Natural killer cell (primary cell): ENCODE measurements around the gene PSMF1. TPM values are rescaled to one million over a fixed set of nuclear protein-coding genes. Genes with fewer than 3 reads are reported as not detected.

Experiments
- ATAC-seq, 3 donors: fragments of 150-1000 bp in 2 of 3; fragments of 200-7000 bp in 1 of 3; cut with Tn5 transposase; 1 replicate in 1 of 3; 2 replicates in 2 of 3; pipeline ENCODE4 v1.10.0; 2021; ENCODE audit warnings: mild to moderate bottlenecking in 2 of 3, moderate library complexity in 2 of 3
- DNase-seq, 2 donors: peaks; one replicate each; pipeline versions ENCODE4 v3.0.0 to v3.0.0-alpha.2; 2013 to 2021; ENCODE audit warnings: mixed read lengths in 1 of 2
- H3K27ac ChIP-seq: one replicate; pipeline ENCODE4 v1.5.1; 2013; ENCODE audit warnings: mild to moderate bottlenecking, low read length
- H3K27me3 ChIP-seq: one replicate; pipeline ENCODE4 v1.6.1; 2013; ENCODE audit warnings: low read length; ENCODE audit not compliant: control insufficient read depth, insufficient read depth
- H3K36me3 ChIP-seq: one replicate; pipeline ENCODE4 v1.6.1; 2013; ENCODE audit warnings: low read length; ENCODE audit not compliant: control insufficient read depth, insufficient read depth
- H3K4me1 ChIP-seq: one replicate; pipeline ENCODE4 v1.6.1; 2013; ENCODE audit warnings: low read length; ENCODE audit not compliant: control insufficient read depth, insufficient read depth
- H3K4me3 ChIP-seq: one replicate; pipeline ENCODE4 v1.5.1; 2013; ENCODE audit warnings: low read length
- H3K9me3 ChIP-seq: one replicate; pipeline ENCODE4 v1.6.1; 2013; ENCODE audit warnings: low read length; ENCODE audit not compliant: control insufficient read depth, insufficient read depth
- H3K27ac Mint-ChIP-seq, 2 donors: one replicate each; pipeline ENCODE4 v1.8.0; 2022; ENCODE audit warnings: mild to moderate bottlenecking in 2 of 2, mixed read lengths in 2 of 2, moderate library complexity in 1 of 2
- H3K27me3 Mint-ChIP-seq, 2 donors: one replicate each; pipeline ENCODE4 v1.8.0; 2022; ENCODE audit warnings: low read depth in 2 of 2, mixed read lengths in 2 of 2
- H3K36me3 Mint-ChIP-seq: one replicate; pipeline ENCODE4 v1.8.0; 2022; ENCODE audit warnings: mixed read lengths
- H3K4me1 Mint-ChIP-seq, 2 donors: one replicate each; pipeline ENCODE4 v1.8.0; 2022; ENCODE audit warnings: mixed read lengths in 2 of 2
- H3K4me3 Mint-ChIP-seq: one replicate; pipeline ENCODE4 v1.8.0; 2022; ENCODE audit warnings: mild to moderate bottlenecking, moderate library complexity, mixed read lengths
- H3K9me3 Mint-ChIP-seq, 2 donors: one replicate each; pipeline ENCODE4 v1.8.0; 2022; ENCODE audit warnings: mixed read lengths in 2 of 2
- WGBS: methylation state at CpG from one replicate; pipeline ENCODE4 v1.1.7; 2013; ENCODE audit warnings: missing lambda C conversion rate; ENCODE audit not compliant: insufficient coverage; 5-methylcytosine and 5-hydroxymethylcytosine counted together
- intact Hi-C: fragments of 100-400 bp; cut with micrococcal nuclease; formaldehyde crosslinking; loops from one replicate; pipeline ENCODE4 v1.14.2; 2022
- total RNA-seq, 4 donors: library from RNA; stranded (reverse); fragments of 120-200 nt in 1 of 4; gene quantifications; one replicate each; pipeline versions ENCODE4 v1.2.3 to v1.2.4, GENCODE V29; 2013 to 2022
- TF ChIP-seq, protein P1 (sequence below): fragments of 200-600 bp; IDR thresholded peaks from one replicate; pipeline ENCODE4 v1.8.0; 2022; ENCODE audit warnings: antibody characterized with exemption

Gene PSMF1
- total RNA-seq, 3 donors from 2014 or later (not counting 1 experiment from before 2014, with no cell fraction given) = 97.1 to 107 (median 101) TPM

DNA sequence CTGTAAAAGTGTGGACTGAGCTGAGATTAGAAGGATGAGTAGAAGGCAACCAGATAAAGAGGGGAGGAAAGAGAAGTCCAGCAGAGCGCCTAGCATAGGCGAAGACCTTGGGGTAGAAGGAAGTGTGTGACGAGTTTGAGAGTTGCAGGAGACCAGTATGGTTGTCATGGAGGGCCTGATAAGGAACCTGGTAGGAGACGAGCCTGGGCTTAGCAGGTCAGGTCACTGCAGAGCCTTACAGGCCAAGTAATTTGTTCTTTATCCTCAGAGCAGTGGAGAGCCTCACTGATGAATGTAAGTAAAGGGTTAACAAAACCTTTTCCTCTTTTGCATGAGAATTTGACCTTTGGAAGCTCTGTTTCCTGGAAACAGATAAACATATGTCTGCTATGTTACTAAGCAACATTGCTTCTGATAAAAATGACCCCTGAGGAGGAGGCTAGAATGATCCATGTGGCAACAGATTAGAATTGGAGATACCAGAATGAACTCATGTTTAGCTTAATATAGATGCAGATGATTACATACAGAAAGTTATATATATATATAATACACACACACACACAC lies 69.3 kb downstream of the PSMF1 start:
- no peak overlapping the region for H3K27ac ChIP-seq
- Mint-ChIP-seq H3K4me1 (peaks cover 0 to 13% of the 10 kb centered on the region in 2 donors), H3K9me3 (no peaks in the 10 kb centered on the region), H3K27ac (no peak overlapping the region), H3K36me3 (no peaks in the 10 kb centered on the region), H3K27me3 (peaks cover 21 to 27% of the 10 kb centered on the region in 2 donors), H3K4me3 (no peak overlapping the region)
- H3K4me3 ChIP-seq = no peak overlapping the region
- no peaks in the 10 kb centered on the region for H3K4me1 ChIP-seq
- ATAC-seq (no peak), DNase-seq (no peak)
- no peaks in the 10 kb centered on the region for H3K9me3 ChIP-seq
- intact Hi-C loops = no loop called here
- H3K36me3 ChIP-seq = no peaks in the 10 kb centered on the region
- no peaks in the 10 kb centered on the region for H3K27me3 ChIP-seq
- TF ChIP-seq, protein P1, sequence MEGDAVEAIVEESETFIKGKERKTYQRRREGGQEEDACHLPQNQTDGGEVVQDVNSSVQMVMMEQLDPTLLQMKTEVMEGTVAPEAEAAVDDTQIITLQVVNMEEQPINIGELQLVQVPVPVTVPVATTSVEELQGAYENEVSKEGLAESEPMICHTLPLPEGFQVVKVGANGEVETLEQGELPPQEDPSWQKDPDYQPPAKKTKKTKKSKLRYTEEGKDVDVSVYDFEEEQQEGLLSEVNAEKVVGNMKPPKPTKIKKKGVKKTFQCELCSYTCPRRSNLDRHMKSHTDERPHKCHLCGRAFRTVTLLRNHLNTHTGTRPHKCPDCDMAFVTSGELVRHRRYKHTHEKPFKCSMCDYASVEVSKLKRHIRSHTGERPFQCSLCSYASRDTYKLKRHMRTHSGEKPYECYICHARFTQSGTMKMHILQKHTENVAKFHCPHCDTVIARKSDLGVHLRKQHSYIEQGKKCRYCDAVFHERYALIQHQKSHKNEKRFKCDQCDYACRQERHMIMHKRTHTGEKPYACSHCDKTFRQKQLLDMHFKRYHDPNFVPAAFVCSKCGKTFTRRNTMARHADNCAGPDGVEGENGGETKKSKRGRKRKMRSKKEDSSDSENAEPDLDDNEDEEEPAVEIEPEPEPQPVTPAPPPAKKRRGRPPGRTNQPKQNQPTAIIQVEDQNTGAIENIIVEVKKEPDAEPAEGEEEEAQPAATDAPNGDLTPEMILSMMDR = no peak
- 73% methylated on average over 4 of the region's 4 CpGs for WGBS

DNA sequence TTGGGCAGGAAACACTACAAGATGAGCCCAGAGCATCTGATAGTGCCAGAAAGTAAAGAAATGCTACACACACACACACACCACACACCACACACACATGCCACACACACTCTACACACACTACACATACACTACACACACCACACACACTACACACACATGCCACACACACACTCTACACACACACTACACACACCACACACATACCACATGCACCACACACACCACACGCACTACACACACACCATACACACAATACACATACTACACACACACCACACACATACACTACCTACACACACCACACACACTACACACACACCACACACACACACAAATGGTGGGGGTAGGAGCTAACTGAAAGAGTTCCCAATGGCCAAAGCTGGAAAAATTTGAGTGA lies 69.9 kb downstream of the PSMF1 start:
- Histone ChIP-seq H3K27ac (no peak overlapping the region), H3K4me1 (no peaks in the 10 kb centered on the region), H3K27me3 (no peaks in the 10 kb centered on the region), H3K9me3 (no peaks in the 10 kb centered on the region), H3K36me3 (no peaks in the 10 kb centered on the region), H3K4me3 (no peak overlapping the region)
- Mint-ChIP-seq H3K4me3 (no peak overlapping the region), H3K9me3 (no peaks in the 10 kb centered on the region), H3K36me3 (no peaks in the 10 kb centered on the region), H3K4me1 (peaks cover 0 to 13% of the 10 kb centered on the region in 2 donors), H3K27ac (no peak overlapping the region), H3K27me3 (peaks cover 21% of the 10 kb centered on the region in 2 donors)
- TF ChIP-seq, protein P1 = no peak
- DNase-seq (no peak), ATAC-seq (no peak)
- WGBS = 92% methylated on average over 1 of the region's 1 CpG
- intact Hi-C loops = no loop called here

DNA sequence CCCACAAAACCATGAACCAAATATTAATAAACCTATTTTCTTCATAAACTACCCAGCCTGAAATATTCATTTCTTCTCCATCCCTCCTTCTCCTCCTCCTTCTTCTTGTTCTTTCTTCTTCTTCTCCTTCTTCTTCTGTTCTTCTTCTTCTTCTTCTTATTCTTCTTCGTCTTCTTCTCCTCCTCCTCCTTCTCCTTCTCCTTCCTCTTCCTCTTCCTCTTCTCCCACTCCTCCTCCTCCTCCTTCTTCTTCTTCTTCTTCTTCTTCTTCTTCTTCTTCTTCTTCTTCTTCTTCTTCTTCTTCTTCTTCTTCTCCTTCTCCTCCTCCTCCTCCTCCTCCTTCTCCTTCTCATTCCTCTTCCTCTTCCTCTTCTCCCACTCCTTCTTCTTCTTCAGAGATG lies 71.4 kb downstream of the PSMF1 start:
- Histone ChIP-seq H3K27ac (no peak overlapping the region), H3K4me1 (no peaks in the 10 kb centered on the region), H3K9me3 (no peaks in the 10 kb centered on the region), H3K36me3 (no peaks in the 10 kb centered on the region), H3K27me3 (no peaks in the 10 kb centered on the region), H3K4me3 (no peak overlapping the region)
- Mint-ChIP-seq H3K36me3 (no peaks in the 10 kb centered on the region), H3K4me1 (peaks cover 0 to 5% of the 10 kb centered on the region in 2 donors), H3K9me3 (no peaks in the 10 kb centered on the region), H3K27ac (no peak overlapping the region), H3K27me3 (peaks cover 7 to 13% of the 10 kb centered on the region in 2 donors), H3K4me3 (no peak overlapping the region)
- intact Hi-C loops = no loop called here
- TF ChIP-seq, protein P1 = no peak
- DNase-seq = no peak
- 39% methylated on average over 1 of the region's 1 CpG for WGBS
- ATAC-seq = no peak

DNA sequence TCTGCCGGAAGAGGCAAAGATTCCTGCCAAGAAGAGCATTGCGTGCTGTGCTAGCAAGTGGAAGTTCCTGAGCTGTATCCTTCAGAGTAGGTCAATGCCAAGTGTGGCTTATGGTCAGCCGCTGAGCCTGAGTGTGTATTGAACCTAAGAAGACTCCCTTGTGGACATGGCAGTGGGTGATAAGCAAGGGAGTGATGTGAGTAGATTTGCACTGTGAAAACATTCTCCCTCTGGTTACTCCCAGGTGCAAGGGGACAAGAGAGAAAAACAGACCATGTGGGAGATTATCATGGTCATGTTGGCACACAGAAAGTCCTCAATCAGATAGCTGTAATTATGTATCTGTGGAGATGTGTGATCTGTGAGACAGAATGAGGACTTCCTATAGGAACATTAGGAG lies 72.4 kb downstream of the PSMF1 start:
- Mint-ChIP-seq H3K27me3 (peaks cover 5 to 12% of the 10 kb centered on the region in 2 donors), H3K36me3 (no peaks in the 10 kb centered on the region), H3K27ac (no peak overlapping the region), H3K4me1 (peaks cover 0 to 4% of the 10 kb centered on the region in 2 donors), H3K9me3 (no peaks in the 10 kb centered on the region), H3K4me3 (no peak overlapping the region)
- intact Hi-C loops = no loop called here
- no peaks in the 10 kb centered on the region for H3K36me3 ChIP-seq
- H3K9me3 ChIP-seq = no peaks in the 10 kb centered on the region
- no peak for ATAC-seq
- H3K27me3 ChIP-seq = no peaks in the 10 kb centered on the region
- no peaks in the 10 kb centered on the region for H3K4me1 ChIP-seq
- no peak overlapping the region for H3K27ac ChIP-seq
- DNase-seq = no peak
- 91% methylated on average over 3 of the region's 3 CpGs for WGBS
- TF ChIP-seq, protein P1 = no peak
- no peak overlapping the region for H3K4me3 ChIP-seq
